HUES48 (cell line): ENCODE data around the gene TMEM74B.
"Not testable (repeated sequence)": the region's sequence is repeated elsewhere in the genome, so short reads cannot be mapped to it uniquely, and the experiment has no call there.

Experiments used
- H3K27ac ChIP-seq: one replicate; pipeline ENCODE4 v1.7.0; 2013; ENCODE audit warnings: low read depth, low read length, inconsistent platforms
- H3K27me3 ChIP-seq: 2 replicates; pipeline ENCODE4 v1.6.1; 2013; ENCODE audit warnings: mild to moderate bottlenecking, low read length; ENCODE audit not compliant: control insufficient read depth, insufficient read depth
- H3K36me3 ChIP-seq: 2 replicates; pipeline ENCODE4 v1.6.1; 2013; ENCODE audit warnings: low read length; ENCODE audit not compliant: control insufficient read depth, insufficient read depth
- H3K4me1 ChIP-seq: 2 replicates; pipeline ENCODE4 v1.6.1; 2013; ENCODE audit warnings: mild to moderate bottlenecking, low read length; ENCODE audit not compliant: control insufficient read depth, insufficient read depth
- H3K4me3 ChIP-seq: 2 replicates; pipeline ENCODE4 v1.5.1; 2013; ENCODE audit warnings: mild to moderate bottlenecking, low read depth, low read length
- H3K9ac ChIP-seq: 2 replicates; pipeline ENCODE4 v1.6.1; 2013; ENCODE audit warnings: mild to moderate bottlenecking, low read depth, low read length, moderate library complexity
- H3K9me3 ChIP-seq: 2 replicates; pipeline ENCODE4 v1.6.1; 2013; ENCODE audit warnings: low read length; ENCODE audit not compliant: control insufficient read depth, insufficient read depth

TMEM74B gene

GRCh38 chr20:1160991-1161390 lies 23.8 kb downstream of the TMEM74B start:
- Histone ChIP-seq H3K4me1 (no peaks in the 10 kb centered on the region), H3K4me3 (no peak overlapping the region), H3K9me3 (no peaks in the 10 kb centered on the region), H3K27ac (no peak overlapping the region), H3K36me3 (peaks cover 58% of the 10 kb centered on the region), H3K9ac (no peak overlapping the region), H3K27me3 (no peaks in the 10 kb centered on the region)

GRCh38 chr20:1160496-1160895 lies 24.3 kb downstream of the TMEM74B start:
- Histone ChIP-seq H3K27me3 (no peaks in the 10 kb centered on the region), H3K4me3 (no peak overlapping the region), H3K9ac (no peak overlapping the region), H3K27ac (no peak overlapping the region), H3K9me3 (no peaks in the 10 kb centered on the region), H3K4me1 (no peaks in the 10 kb centered on the region), H3K36me3 (peaks cover 55% of the 10 kb centered on the region)

- H3K27me3 ChIP-seq: no peaks in the 10 kb centered on the region
- no peaks in the 10 kb centered on the region for H3K4me1 ChIP-seq
- H3K9me3 ChIP-seq: no peaks in the 10 kb centered on the region
- H3K9ac ChIP-seq: no peak overlapping the region
- peaks cover 41% of the 10 kb centered on the region for H3K36me3 ChIP-seq
- H3K4me3 ChIP-seq: no peak overlapping the region
- no peak overlapping the region for H3K27ac ChIP-seq
Measured at GRCh38 chr20:1155342-1155741, 29.4 kb downstream of the TMEM74B start.

GRCh38 chr20:1154691-1155090 lies 30.1 kb downstream of the TMEM74B start:
- no peak overlapping the region for H3K9ac ChIP-seq
- no peaks in the 10 kb centered on the region for H3K4me1 ChIP-seq
- no peaks in the 10 kb centered on the region for H3K27me3 ChIP-seq
- no peak overlapping the region for H3K27ac ChIP-seq
- H3K9me3 ChIP-seq: no peaks in the 10 kb centered on the region
- peaks cover 37% of the 10 kb centered on the region for H3K36me3 ChIP-seq
- H3K4me3 ChIP-seq: no peak overlapping the region

- H3K9ac ChIP-seq: no peak overlapping the region
- no peak overlapping the region for H3K27ac ChIP-seq
- H3K9me3 ChIP-seq: no peaks in the 10 kb centered on the region
- no peak overlapping the region for H3K4me3 ChIP-seq
- peaks cover 36% of the 10 kb centered on the region for H3K36me3 ChIP-seq
- H3K27me3 ChIP-seq: no peaks in the 10 kb centered on the region
- H3K4me1 ChIP-seq: no peaks in the 10 kb centered on the region
Measured at GRCh38 chr20:1154226-1154625, 30.6 kb downstream of the TMEM74B start.

- Histone ChIP-seq H3K36me3 (peaks cover 56% of the 10 kb centered on the region), H3K4me3 (no peak overlapping the region)
Measured at GRCh38 chr20:1150968-1151367, 33.8 kb downstream of the TMEM74B start.

GRCh38 chr20:1150218-1150617 lies 34.6 kb downstream of the TMEM74B start:
- H3K4me3 ChIP-seq: no peak overlapping the region
- no peak overlapping the region for H3K27ac ChIP-seq
- H3K9me3 ChIP-seq: no peaks in the 10 kb centered on the region
- H3K4me1 ChIP-seq: no peaks in the 10 kb centered on the region
- peaks cover 59% of the 10 kb centered on the region for H3K36me3 ChIP-seq
- no peak overlapping the region for H3K9ac ChIP-seq
- H3K27me3 ChIP-seq: no peaks in the 10 kb centered on the region

More at GRCh38 chr20:1150968-1151367, 33.8 kb downstream of the TMEM74B start:
- Histone ChIP-seq H3K9ac (no peak overlapping the region), H3K4me1 (no peaks in the 10 kb centered on the region), H3K9me3 (no peaks in the 10 kb centered on the region), H3K27me3 (no peaks in the 10 kb centered on the region), H3K27ac (no peak overlapping the region)

- not testable (repeated sequence) for H3K27ac ChIP-seq, H3K4me1 ChIP-seq, H3K9ac ChIP-seq, H3K9me3 ChIP-seq, H3K4me3 ChIP-seq, H3K27me3 ChIP-seq
- H3K36me3 ChIP-seq: peaks cover 59% of the 10 kb centered on the region
Measured at GRCh38 chr20:1149812-1150211, 35.0 kb downstream of the TMEM74B start.

- no peaks in the 10 kb centered on the region for H3K9me3 ChIP-seq
- H3K36me3 ChIP-seq: peaks cover 41% of the 10 kb centered on the region
- no peaks in the 10 kb centered on the region for H3K27me3 ChIP-seq
- no peak overlapping the region for H3K27ac ChIP-seq
- no peaks in the 10 kb centered on the region for H3K4me1 ChIP-seq
- H3K9ac ChIP-seq: no peak overlapping the region
- H3K4me3 ChIP-seq: no peak overlapping the region
Measured at GRCh38 chr20:1146957-1147356, 37.8 kb downstream of the TMEM74B start.

- no peaks in the 10 kb centered on the region for H3K27me3 ChIP-seq
- no peaks in the 10 kb centered on the region for H3K9me3 ChIP-seq
- H3K36me3 ChIP-seq: peaks cover 49% of the 10 kb centered on the region
- H3K27ac ChIP-seq: no peak overlapping the region
- H3K9ac ChIP-seq: no peak overlapping the region
- H3K4me3 ChIP-seq: no peak overlapping the region
- no peaks in the 10 kb centered on the region for H3K4me1 ChIP-seq
Measured at GRCh38 chr20:1144401-1145172, 40.2 kb downstream of the TMEM74B start.

GRCh38 chr20:1137236-1137635 lies 47.5 kb downstream of the TMEM74B start:
- no peaks in the 10 kb centered on the region for H3K4me1 ChIP-seq
- no peak overlapping the region for H3K27ac ChIP-seq
- H3K9ac ChIP-seq: no peak overlapping the region
- H3K36me3 ChIP-seq: peaks cover 58% of the 10 kb centered on the region
- H3K4me3 ChIP-seq: no peak overlapping the region
- H3K27me3 ChIP-seq: no peaks in the 10 kb centered on the region
- no peaks in the 10 kb centered on the region for H3K9me3 ChIP-seq
